ENCODE measurements around the gene SMAD2.

SMAD2 gene

GRCh38 chr18:47929681-47930198 is 719 bp downstream of the SMAD2 start:
- FAIRE-seq (peak; percentile 73), DNase-seq (ENCODE audit: insufficient read length) (no peak)
- TF ChIP-seq POLR2AphosphoS5 (IDR thresholded peaks at IDR 0.05; ENCODE audit: low read depth, low read length) (no peak), TAF1 (IDR thresholded peaks at IDR 0.05; ENCODE audit: borderline replicate concordance, low read depth, low read length) (no peak), POLR2A (IDR thresholded peaks at IDR 0.05; ENCODE audit: low read depth, low read length) (no peak; the same call in 1 of the 2 replicates)

DNA sequence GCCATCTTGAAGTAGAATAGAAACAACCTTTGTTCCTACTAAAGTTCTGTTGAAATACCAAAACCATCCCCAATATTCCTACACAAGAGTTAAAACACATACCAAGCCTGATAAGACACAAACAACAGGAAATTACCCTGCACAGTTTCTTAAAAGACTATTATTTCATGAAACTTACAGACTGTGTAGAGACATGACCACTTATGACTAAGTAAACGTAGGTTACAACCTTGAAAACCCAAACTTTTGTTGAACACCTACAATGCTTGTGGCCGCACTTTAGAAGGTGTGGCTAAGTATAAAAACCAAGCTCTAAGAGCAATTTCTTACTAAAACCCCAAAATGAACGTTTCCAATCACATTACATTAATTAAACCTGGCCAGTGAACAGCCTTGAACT is 2.0 kb downstream of the SMAD2 start:
- peak; percentile 51 for FAIRE-seq
- TF ChIP-seq POLR2AphosphoS5 (IDR thresholded peaks at IDR 0.05; ENCODE audit: low read depth, low read length) (no peak), POLR2A (IDR thresholded peaks at IDR 0.05; ENCODE audit: low read depth, low read length) (no peak), TAF1 (IDR thresholded peaks at IDR 0.05; ENCODE audit: borderline replicate concordance, low read depth, low read length) (no peak)
- DNase-seq (ENCODE audit: insufficient read length), result no peak

DNA sequence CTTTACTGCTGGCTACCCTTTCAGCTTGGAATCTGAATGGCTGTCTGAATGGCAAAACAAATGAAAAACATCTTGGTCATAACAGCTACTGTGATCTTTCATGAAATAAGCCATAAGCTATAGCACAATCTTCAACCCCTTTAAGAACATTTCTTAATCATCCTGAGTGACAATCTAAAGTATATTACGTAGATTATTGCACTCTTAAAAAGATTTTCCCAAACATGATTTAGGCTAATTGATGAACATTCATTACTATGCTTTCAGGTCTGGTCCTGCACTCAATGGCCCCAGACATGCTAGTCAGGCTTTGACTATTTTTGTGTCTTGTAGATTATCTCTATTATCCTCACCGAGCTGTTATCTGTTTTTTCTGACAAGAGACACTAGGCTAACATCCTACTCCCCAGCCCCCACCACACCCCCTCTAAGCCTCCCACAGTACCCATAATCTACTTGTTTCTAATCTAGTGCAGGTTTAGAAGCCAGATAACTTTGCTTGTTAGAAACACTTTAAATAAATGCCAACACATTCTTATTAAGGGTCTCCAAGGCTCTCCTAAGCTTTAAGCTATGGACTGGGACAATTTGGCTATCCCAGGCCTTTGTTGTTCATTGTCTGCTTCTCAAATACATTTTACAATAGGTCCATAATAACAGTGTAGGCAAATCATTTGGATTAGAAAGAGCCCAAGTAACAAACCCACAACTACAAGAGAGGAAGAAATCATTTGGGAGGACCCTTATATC is 4.2 kb downstream of the SMAD2 start:
- TF ChIP-seq POLR2A (IDR thresholded peaks at IDR 0.05; ENCODE audit: low read depth, low read length) (no peak), POLR2AphosphoS5 (IDR thresholded peaks at IDR 0.05; ENCODE audit: low read depth, low read length) (no peak), TAF1 (IDR thresholded peaks at IDR 0.05; ENCODE audit: borderline replicate concordance, low read depth, low read length) (no peak)
- FAIRE-seq, result no peak
- DNase-seq (ENCODE audit: insufficient read length), result no peak

- TF ChIP-seq POLR2AphosphoS5 (IDR thresholded peaks at IDR 0.05; ENCODE audit: low read depth, low read length) (no peak), POLR2A (IDR thresholded peaks at IDR 0.05; ENCODE audit: low read depth, low read length) (no peak), TAF1 (IDR thresholded peaks at IDR 0.05; ENCODE audit: borderline replicate concordance, low read depth, low read length) (no peak)
- FAIRE-seq (no peak), DNase-seq (ENCODE audit: insufficient read length) (no peak)
Measured at GRCh38 chr18:47919916-47920315, 10.5 kb downstream of the SMAD2 start.

GRCh38 chr18:47917923-47918610 is 12.4 kb downstream of the SMAD2 start:
- TF ChIP-seq POLR2AphosphoS5 (IDR thresholded peaks at IDR 0.05; ENCODE audit: low read depth, low read length), result no peak
- TF ChIP-seq POLR2A (IDR thresholded peaks at IDR 0.05; ENCODE audit: low read depth, low read length), result no peak
- TF ChIP-seq TAF1 (IDR thresholded peaks at IDR 0.05; ENCODE audit: borderline replicate concordance, low read depth, low read length), result no peak
- FAIRE-seq (peak; percentile 51), DNase-seq (ENCODE audit: insufficient read length) (no peak)

- DNase-seq (ENCODE audit: insufficient read length), result no peak
- no peak for TF ChIP-seq TAF1 (IDR thresholded peaks at IDR 0.05; ENCODE audit: borderline replicate concordance, low read depth, low read length)
- TF ChIP-seq POLR2A (IDR thresholded peaks at IDR 0.05; ENCODE audit: low read depth, low read length), result no peak
- TF ChIP-seq POLR2AphosphoS5 (IDR thresholded peaks at IDR 0.05; ENCODE audit: low read depth, low read length), result no peak
- FAIRE-seq, result no peak
Measured at GRCh38 chr18:47915930-47916329, 14.5 kb downstream of the SMAD2 start.

- FAIRE-seq (no peak), DNase-seq (ENCODE audit: insufficient read length) (no peak)
- TF ChIP-seq POLR2A (IDR thresholded peaks at IDR 0.05; ENCODE audit: low read depth, low read length), result no peak
- TF ChIP-seq POLR2AphosphoS5 (IDR thresholded peaks at IDR 0.05; ENCODE audit: low read depth, low read length), result no peak
- no peak for TF ChIP-seq TAF1 (IDR thresholded peaks at IDR 0.05; ENCODE audit: borderline replicate concordance, low read depth, low read length)
Measured at GRCh38 chr18:47915229-47915628, 15.2 kb downstream of the SMAD2 start.

- FAIRE-seq, result no peak
- TF ChIP-seq TAF1 (IDR thresholded peaks at IDR 0.05; ENCODE audit: borderline replicate concordance, low read depth, low read length) (no peak), POLR2A (IDR thresholded peaks at IDR 0.05; ENCODE audit: low read depth, low read length) (no peak), POLR2AphosphoS5 (IDR thresholded peaks at IDR 0.05; ENCODE audit: low read depth, low read length) (no peak)
Measured at GRCh38 chr18:47912794-47913585, 17.5 kb downstream of the SMAD2 start.

GRCh38 chr18:47912343-47912742 is 18.1 kb downstream of the SMAD2 start:
- DNase-seq (ENCODE audit: insufficient read length) (no peak), FAIRE-seq (no peak)
- TF ChIP-seq POLR2A (IDR thresholded peaks at IDR 0.05; ENCODE audit: low read depth, low read length), result no peak
- no peak for TF ChIP-seq POLR2AphosphoS5 (IDR thresholded peaks at IDR 0.05; ENCODE audit: low read depth, low read length)
- TF ChIP-seq TAF1 (IDR thresholded peaks at IDR 0.05; ENCODE audit: borderline replicate concordance, low read depth, low read length), result no peak

More at GRCh38 chr18:47912794-47913585, 17.5 kb downstream of the SMAD2 start:
- no peak for DNase-seq (ENCODE audit: insufficient read length)

DNA sequence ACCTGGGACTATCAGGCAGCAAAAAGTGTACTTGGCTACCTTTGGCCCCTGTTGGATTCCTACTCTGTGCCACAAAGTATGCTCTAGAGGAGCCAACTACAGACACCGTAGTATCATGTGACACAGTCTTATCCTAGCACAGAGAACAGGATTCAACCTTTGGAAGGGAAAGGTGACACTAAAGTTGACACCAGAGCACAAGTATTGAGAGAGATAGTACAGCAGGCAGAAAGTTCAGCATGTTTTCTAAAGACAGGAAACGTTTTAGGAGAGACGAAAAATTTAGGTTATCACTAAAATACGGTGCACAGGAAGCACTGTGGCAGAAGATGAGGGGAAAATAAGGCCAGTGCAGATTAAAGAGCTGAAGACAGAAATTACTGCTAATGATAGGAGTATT is 18.6 kb downstream of the SMAD2 start:
- no peak for DNase-seq (ENCODE audit: insufficient read length)
- no peak for FAIRE-seq
- TF ChIP-seq POLR2AphosphoS5 (IDR thresholded peaks at IDR 0.05; ENCODE audit: low read depth, low read length) (no peak), TAF1 (IDR thresholded peaks at IDR 0.05; ENCODE audit: borderline replicate concordance, low read depth, low read length) (no peak), POLR2A (IDR thresholded peaks at IDR 0.05; ENCODE audit: low read depth, low read length) (no peak)

DNA sequence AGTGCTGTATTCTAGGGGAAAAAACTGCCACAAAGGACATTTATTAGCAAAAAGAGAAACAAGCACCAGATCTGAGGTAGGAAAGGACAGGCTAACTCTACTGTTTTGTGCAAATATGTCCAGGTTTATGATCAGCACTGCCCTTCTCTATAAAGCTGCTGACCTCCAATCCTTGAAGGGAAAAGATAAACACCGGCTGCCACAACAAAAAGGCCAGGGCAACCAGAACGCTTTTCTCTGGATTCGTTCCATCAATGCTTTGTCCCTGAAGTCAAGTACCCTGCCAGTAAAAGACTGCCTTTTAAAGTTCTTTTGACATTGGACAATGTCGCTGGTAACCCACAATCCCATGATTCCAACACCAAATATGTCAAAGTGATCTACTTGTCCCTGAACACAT is 21.0 kb downstream of the SMAD2 start:
- TF ChIP-seq POLR2A (IDR thresholded peaks at IDR 0.05; ENCODE audit: low read depth, low read length) (no peak), TAF1 (IDR thresholded peaks at IDR 0.05; ENCODE audit: borderline replicate concordance, low read depth, low read length) (no peak), POLR2AphosphoS5 (IDR thresholded peaks at IDR 0.05; ENCODE audit: low read depth, low read length) (no peak)
- FAIRE-seq (no peak), DNase-seq (ENCODE audit: insufficient read length) (no peak)
